Suprapubic skin (tissue), 4 donors: Measurements from ENCODE around the gene EPS15.
"Not testable (repeated sequence)": the region's sequence is repeated elsewhere in the genome, so short reads cannot be mapped to it uniquely, and the experiment has no call there.

Source experiments
- CTCF ChIP-seq, 2 donors: fragments of 200-600 bp in 1 of 2; fragments of 450-650 bp in 1 of 2; sonication (generic) in 1 of 2; IDR thresholded peaks; one replicate each; pipeline ENCODE4 v1.5.1; 2016 to 2019; ENCODE audit warnings: antibody characterized with exemption in 2 of 2, mild to moderate bottlenecking in 1 of 2, moderate library complexity in 1 of 2
- EP300 ChIP-seq: sonication (generic); formaldehyde crosslinking; IDR thresholded peaks from one replicate; pipeline ENCODE4 v1.6.1; 2017; ENCODE audit warnings: antibody characterized with exemption
- POLR2A ChIP-seq, 2 donors: fragments of 450-650 bp; IDR thresholded peaks; one replicate each; pipeline ENCODE4 v1.6.1; 2017; ENCODE audit warnings: antibody characterized with exemption in 2 of 2, mild to moderate bottlenecking in 2 of 2, moderate library complexity in 2 of 2
- POLR2AphosphoS5 ChIP-seq, 3 donors: sonication (generic); formaldehyde crosslinking; IDR thresholded peaks; one replicate each; pipeline ENCODE4 v1.6.1; 2017; ENCODE audit warnings: antibody characterized with exemption in 3 of 3

GRCh38 chr1:51390641-51391040 is 128.4 kb downstream of the EPS15 start:
- TF ChIP-seq CTCF (IDR thresholded peaks at IDR 0.05); POLR2A (IDR thresholded peaks at IDR 0.05); EP300; POLR2AphosphoS5 (IDR thresholded peaks at IDR 0.05): not testable (repeated sequence)
